HG03280 (cell line): ENCODE measurements around the gene DSE.

ENCODE experiments used
- ATAC-seq: cut with Tn5 transposase; IDR thresholded peaks from one replicate; pipeline ENCODE4 v1.9.1; 2021; ENCODE audit warnings: mild to moderate bottlenecking, moderate library complexity; ENCODE audit not compliant: unreplicated experiment

Gene DSE

GRCh38 chr6:116409756-116410155 is 39.0 kb downstream of the DSE start:
- peak; percentile 72 for ATAC-seq

GRCh38 chr6:116411284-116411623 is 40.5 kb downstream of the DSE start:
- ATAC-seq, result no peak

GRCh38 chr6:116412270-116412669 is 41.5 kb downstream of the DSE start:
- no peak for ATAC-seq

DNA sequence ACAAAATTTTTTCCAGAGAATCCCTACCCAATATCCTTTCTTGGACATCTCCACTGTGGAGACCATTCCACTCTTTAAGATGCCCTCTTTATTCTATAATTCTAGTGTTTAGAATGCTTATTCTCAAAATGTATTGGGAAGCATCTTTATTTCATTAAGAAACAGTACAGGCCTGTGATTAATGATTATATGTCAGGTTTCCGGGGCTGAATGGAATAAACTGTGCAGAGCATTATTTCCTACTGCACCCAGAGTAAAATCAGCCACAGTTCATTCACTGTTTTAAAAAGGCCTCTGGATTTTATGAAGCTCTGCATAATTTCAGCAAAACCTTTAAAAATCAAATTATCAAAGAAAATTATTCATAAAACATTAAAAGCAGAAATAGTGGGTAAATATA is 42.6 kb downstream of the DSE start:
- no peak for ATAC-seq

DNA sequence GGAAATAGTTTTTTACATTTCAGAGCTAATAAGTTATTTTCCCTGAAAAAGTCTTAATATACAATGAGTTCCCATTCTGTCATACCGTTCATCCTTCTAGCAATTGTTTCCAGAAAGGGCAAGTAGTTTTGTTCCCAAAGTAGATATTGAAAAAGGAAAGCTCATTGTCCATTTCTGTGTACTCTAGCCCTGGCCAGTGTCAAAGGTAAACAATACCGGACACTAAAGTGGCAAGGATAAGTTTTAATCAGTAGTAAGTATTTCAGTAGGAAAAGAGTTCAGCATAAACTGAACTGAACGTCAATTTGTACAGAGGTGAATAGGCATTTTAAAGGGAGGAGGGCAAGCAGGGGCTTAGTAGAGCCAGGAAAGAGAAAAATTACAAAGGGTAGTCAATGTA is 46.9 kb downstream of the DSE start:
- ATAC-seq, result no peak

DNA sequence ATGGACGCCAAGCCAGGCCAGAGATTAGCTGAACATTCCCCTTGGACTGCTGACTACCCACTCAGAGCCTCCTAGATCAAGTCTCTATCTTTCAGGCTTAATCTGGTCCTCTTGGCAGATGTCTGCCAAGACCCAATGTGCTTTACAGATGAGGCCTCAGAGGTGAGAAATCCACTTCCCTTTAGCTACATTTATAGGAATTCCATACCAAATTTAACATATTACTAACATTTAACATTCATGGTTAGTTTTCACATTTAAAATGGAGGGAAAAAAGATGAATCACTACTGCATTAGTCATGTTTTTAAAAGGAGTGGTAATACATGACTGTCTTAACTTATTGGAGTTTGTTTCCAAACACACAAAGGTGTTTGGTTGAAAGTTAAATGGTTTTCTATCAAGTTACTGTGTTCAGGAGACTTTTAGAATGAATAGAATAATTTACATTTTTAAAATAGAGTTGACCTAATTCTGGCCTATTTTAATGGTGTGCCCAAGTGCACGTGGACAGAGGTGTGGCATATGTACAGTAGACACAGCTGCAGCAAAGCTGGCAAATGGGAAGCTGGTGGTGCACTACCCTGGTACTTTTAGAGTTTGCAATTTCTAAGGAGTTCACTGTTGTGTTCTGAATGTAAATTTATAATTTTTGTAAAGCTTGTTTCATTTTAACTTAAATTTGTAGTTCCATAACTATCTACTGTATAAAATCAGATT is 48.5 kb downstream of the DSE start:
- ATAC-seq, result no peak

DNA sequence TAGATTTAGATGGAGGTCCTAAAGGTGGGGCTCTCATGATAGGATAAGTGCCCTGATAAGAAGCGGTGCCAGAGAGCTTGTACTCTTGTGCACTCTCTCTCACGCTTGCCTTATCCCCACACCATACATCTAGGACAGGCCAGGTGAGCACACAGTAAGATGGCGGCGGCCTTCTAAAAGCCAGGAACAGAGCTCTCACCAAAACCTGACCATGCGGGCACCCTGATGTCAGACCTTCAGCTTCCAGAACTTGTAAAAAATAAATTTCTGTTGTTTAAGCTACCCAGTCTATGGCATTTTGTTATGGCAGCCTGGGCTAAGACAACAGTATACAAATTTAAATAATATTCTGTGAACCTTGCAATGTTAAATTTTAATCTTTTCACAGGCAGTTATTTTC is 49.6 kb downstream of the DSE start:
- no peak for ATAC-seq

DNA sequence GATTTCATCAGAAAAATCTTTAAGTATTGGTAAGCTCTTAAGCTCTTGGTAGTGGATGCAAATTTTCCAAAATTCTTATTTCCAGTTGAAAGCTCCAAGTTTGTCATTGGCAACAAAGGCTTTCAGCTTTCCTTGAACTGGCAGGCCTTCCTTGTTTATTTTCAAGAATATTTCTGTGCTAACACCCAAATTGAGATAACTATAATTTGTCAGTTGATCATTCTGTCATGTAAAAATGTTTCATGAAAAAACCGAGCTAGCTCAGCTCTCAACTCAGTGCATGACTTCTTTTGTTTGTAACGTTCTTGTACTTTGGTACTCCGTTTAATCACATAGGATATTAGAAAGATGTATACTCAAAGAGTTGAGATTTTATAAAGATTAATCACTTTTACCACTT is 51.5 kb downstream of the DSE start:
- ATAC-seq, result no peak

- ATAC-seq, result no peak
These were observed 53.3 kb downstream of the DSE start for GRCh38 chr6:116424001-116424400.

DNA sequence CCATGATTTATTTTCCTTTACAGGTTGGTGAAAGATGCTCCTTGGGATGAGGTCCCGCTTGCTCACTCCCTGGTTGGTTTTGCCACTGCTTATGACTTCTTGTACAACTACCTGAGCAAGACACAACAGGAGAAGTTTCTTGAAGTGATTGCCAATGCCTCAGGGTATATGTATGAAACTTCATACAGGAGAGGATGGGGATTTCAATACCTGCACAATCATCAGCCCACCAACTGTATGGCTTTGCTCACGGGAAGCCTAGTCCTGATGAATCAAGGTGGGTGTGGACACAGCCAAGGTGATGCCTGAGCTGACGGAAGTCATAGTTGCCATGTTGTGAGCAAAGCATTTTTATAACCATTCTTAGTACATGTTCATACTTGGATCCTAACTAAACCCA is 55.8 kb downstream of the DSE start:
- ATAC-seq, result no peak

GRCh38 chr6:116429111-116429510 is 58.4 kb downstream of the DSE start:
- ATAC-seq, result no peak

GRCh38 chr6:116430860-116431259 is 60.1 kb downstream of the DSE start:
- ATAC-seq, result no peak

- no peak for ATAC-seq
These were observed 61.3 kb downstream of the DSE start for GRCh38 chr6:116431964-116432595.

DNA sequence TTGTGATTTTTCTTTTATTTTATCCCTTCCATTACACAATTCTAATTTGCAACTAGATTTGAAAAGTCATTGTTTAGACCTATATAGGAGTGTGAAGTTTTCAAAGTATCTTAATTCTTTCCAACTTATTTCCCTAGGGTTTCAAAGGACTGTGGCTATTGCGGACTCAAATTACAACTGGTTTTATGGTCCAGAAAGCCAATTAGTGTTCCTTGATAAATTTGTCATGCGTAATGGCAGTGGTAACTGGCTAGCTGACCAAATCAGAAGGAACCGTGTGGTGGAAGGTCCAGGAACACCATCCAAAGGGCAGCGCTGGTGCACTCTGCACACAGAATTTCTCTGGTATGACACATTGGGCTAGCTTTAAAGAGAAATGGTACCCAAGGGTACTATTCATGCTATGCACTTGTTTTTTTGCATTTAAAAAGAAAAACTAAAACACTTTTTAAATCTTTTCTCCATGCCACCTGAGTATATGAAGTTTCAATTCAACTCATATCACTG is 62.5 kb downstream of the DSE start:
- ATAC-seq, result no peak

DNA sequence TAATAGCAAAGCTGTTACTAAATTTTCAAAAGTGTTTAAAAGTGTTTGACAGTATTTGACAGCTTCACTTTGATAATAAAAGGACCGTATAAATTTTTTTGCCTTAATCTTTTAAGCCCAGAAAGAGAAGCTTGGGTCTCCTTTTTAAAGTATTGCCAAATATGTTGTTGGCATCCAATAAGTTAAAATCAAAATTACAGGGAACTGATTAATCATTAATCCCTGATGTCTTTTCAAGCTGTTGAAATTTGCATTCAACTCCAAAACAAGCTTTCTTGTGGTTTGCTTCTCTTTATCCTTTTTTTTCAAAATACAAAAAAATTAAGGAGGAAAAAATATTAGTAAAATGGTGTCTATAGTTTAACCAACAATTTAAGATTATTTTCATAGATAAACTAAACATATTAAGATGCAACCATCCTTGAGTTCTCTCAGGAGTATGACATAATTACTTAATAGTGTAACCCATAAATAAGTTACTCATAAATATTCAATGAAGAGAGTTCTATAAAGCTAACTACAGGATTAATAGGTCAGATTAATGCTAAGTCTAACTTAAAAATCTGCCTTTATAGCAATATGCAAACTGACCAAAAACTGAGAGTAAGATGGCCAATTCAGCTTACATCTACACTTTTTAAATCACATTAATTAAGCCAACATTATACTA is 63.4 kb downstream of the DSE start:
- no peak for ATAC-seq

DNA sequence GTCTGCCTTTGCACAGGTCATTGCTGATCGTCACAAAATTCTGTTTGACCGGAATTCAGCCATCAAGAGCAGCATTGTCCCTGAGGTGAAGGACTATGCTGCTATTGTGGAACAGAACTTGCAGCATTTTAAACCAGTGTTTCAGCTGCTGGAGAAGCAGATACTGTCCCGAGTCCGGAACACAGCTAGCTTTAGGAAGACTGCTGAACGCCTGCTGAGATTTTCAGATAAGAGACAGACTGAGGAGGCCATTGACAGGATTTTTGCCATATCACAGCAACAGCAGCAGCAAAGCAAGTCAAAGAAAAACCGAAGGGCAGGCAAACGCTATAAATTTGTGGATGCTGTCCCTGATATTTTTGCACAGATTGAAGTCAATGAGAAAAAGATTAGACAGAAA is 65.8 kb downstream of the DSE start:
- ATAC-seq, result no peak

DNA sequence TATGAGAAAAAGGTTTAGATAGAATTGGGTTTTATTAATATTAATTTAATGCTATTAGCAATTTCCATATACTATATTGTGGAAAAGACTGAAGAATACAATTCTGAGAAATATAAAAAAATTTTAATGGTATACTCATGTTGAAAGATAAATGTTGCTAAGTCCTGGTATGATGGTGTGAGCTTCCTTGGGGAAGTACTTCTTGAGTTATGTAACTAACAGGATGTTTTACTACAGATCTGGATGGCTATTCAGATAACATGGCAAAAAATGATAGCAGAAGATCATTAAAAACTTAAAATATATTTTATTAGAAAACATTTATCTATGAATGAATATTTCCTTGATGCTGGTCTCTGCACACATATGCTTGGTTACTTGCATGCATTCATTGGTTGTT is 66.9 kb downstream of the DSE start:
- ATAC-seq, result no peak

GRCh38 chr6:116438590-116439448 is 68.1 kb downstream of the DSE start:
- no peak for ATAC-seq

GRCh38 chr6:116439522-116440051 is 68.8 kb downstream of the DSE start:
- ATAC-seq, result no peak

GRCh38 chr6:116443105-116443504 is 72.4 kb downstream of the DSE start:
- ATAC-seq, result no peak

GRCh38 chr6:116444092-116444491 is 73.3 kb downstream of the DSE start:
- ATAC-seq, result peak; percentile 69
